Gastroesophageal sphincter (tissue), 3 donors: ENCODE data around the gene COL4A2.

Experiments
- POLR2A ChIP-seq, 2 donors: fragments of 450-650 bp; IDR thresholded peaks; one replicate each; pipeline ENCODE4 v1.6.1; 2017; ENCODE audit warnings: antibody characterized with exemption in 2 of 2, mild to moderate bottlenecking in 2 of 2, moderate library complexity in 1 of 2
- TF ChIP-seq, protein P1 (sequence below), 4 experiments: fragments of 200-600 bp in 2 of 4; fragments of 450-650 bp in 2 of 4; sonication (generic) in 1 of 4; IDR thresholded peaks; one replicate each; pipeline ENCODE4 v1.5.1; 2017 to 2019; ENCODE audit warnings: antibody characterized with exemption in 4 of 4, mild to moderate bottlenecking in 2 of 4, moderate library complexity in 2 of 4

DNA sequence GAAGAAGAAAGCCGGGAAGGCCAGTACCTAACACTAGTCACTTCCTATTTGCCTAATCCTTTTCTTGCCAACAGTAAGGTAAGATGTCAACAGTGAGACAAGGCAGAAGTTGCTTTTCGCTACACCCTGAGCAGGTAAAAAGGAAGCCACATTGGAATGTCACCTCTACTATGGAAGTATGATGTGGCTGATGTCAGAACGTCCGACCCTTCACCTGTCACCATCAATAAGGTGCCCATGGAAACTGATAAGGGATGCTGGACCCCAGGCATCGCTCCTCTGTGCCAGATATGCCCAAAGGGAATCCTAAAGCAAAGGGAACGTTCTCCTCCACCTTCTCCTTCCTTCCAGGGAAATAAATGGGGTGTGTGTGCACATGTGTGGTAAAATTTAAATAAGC is 34.4 kb upstream of the COL4A2 start:
- TF ChIP-seq, protein P1, sequence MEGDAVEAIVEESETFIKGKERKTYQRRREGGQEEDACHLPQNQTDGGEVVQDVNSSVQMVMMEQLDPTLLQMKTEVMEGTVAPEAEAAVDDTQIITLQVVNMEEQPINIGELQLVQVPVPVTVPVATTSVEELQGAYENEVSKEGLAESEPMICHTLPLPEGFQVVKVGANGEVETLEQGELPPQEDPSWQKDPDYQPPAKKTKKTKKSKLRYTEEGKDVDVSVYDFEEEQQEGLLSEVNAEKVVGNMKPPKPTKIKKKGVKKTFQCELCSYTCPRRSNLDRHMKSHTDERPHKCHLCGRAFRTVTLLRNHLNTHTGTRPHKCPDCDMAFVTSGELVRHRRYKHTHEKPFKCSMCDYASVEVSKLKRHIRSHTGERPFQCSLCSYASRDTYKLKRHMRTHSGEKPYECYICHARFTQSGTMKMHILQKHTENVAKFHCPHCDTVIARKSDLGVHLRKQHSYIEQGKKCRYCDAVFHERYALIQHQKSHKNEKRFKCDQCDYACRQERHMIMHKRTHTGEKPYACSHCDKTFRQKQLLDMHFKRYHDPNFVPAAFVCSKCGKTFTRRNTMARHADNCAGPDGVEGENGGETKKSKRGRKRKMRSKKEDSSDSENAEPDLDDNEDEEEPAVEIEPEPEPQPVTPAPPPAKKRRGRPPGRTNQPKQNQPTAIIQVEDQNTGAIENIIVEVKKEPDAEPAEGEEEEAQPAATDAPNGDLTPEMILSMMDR (IDR thresholded peaks at IDR 0.05) = no peak
- no peak for TF ChIP-seq POLR2A (IDR thresholded peaks at IDR 0.05)
